MM.1S (cell line): ENCODE data around the gene APH1B.

Source experiments
- DNase-seq: peaks from one replicate; pipeline ENCODE4 v3.0.0-alpha.2; 2015
- H2AFZ ChIP-seq: fragments of 300-600 bp; sonication (generic); 2 replicates; pipeline ENCODE4 v1.6.0; 2016; ENCODE audit warnings: antibody characterized with exemption, low read length
- H3F3A ChIP-seq: fragments of 300-600 bp; sonication (generic); 2 replicates; pipeline ENCODE4 v1.6.1; 2016; ENCODE audit warnings: mild to moderate bottlenecking, antibody characterized with exemption, low read length, moderate library complexity, mixed read lengths; ENCODE audit not compliant: insufficient read depth
- H3K27ac ChIP-seq: fragments of 300-600 bp; sonication (generic); 2 replicates; pipeline ENCODE4 v1.5.1; 2016; ENCODE audit warnings: mild to moderate bottlenecking, low read length
- H3K27me3 ChIP-seq: fragments of 300-600 bp; sonication (generic); replicated peaks from 2 replicates; pipeline ENCODE4 v1.6.0; 2016; ENCODE audit warnings: low read length; ENCODE audit not compliant: insufficient read depth
- H3K36me3 ChIP-seq: fragments of 300-600 bp; sonication (generic); replicated peaks from 2 replicates; pipeline ENCODE4 v1.6.1; 2016; ENCODE audit warnings: mild to moderate bottlenecking, low read length, mixed read lengths; ENCODE audit not compliant: insufficient read depth
- H3K4me1 ChIP-seq: fragments of 300-600 bp; sonication (generic); 2 replicates; pipeline ENCODE4 v1.6.1; 2016; ENCODE audit warnings: low read length, mixed read lengths
- H3K4me2 ChIP-seq: fragments of 300-600 bp; sonication (generic); 2 replicates; pipeline ENCODE4 v1.6.0; 2016; ENCODE audit warnings: low read depth, low read length
- H3K4me3 ChIP-seq: fragments of 300-600 bp; sonication (generic); 2 replicates; pipeline ENCODE4 v1.5.1; 2016; ENCODE audit warnings: low read length, mixed read lengths
- H3K79me2 ChIP-seq: fragments of 300-600 bp; sonication (generic); 2 replicates; pipeline ENCODE4 v1.6.1; 2016; ENCODE audit warnings: mixed run types, low read length, mixed read lengths
- H3K9ac ChIP-seq: fragments of 300-600 bp; sonication (generic); 2 replicates; pipeline ENCODE4 v1.6.1; 2016; ENCODE audit warnings: low read length, mixed read lengths
- H3K9me2 ChIP-seq: fragments of 300-600 bp; sonication (generic); replicated peaks from 2 replicates; pipeline ENCODE4 v1.6.1; 2016; ENCODE audit warnings: mild to moderate bottlenecking, low read length, mixed read lengths; ENCODE audit not compliant: insufficient read depth
- H3K9me3 ChIP-seq: fragments of 300-600 bp; sonication (generic); replicated peaks from 2 replicates; pipeline ENCODE4 v1.6.1; 2016; ENCODE audit warnings: mild to moderate bottlenecking, low read length, mixed read lengths; ENCODE audit not compliant: insufficient read depth
- H4K20me1 ChIP-seq: fragments of 300-600 bp; sonication (generic); 2 replicates; pipeline ENCODE4 v1.6.1; 2016; ENCODE audit warnings: mild to moderate bottlenecking, low read length, moderate library complexity, mixed read lengths; ENCODE audit not compliant: insufficient read depth
- CTCF ChIP-seq: fragments of 300-600 bp; sonication (generic); IDR thresholded peaks from 2 replicates; pipeline ENCODE4 v1.5.1; 2016; ENCODE audit warnings: antibody characterized with exemption, low read length, mixed read lengths
- EZH2 ChIP-seq: fragments of 300-600 bp; sonication (generic); optimal IDR thresholded peaks from 2 replicates; pipeline ENCODE3; 2017; ENCODE audit warnings: low read depth, mild to moderate bottlenecking, antibody characterized with exemption, low read length, mixed read lengths
- EZH2phosphoT487 ChIP-seq: fragments of 300-600 bp; sonication (generic); IDR thresholded peaks from 2 replicates; pipeline ENCODE4 v1.6.1; 2018; ENCODE audit warnings: antibody characterized with exemption, low read length

APH1B gene

GRCh38 chr15:63231706-63232105 is 45.7 kb upstream of the APH1B start:
- Histone ChIP-seq H4K20me1 (no peaks in the 10 kb centered on the region), H2AFZ (no peak overlapping the region), H3K36me3 (no peaks in the 10 kb centered on the region), H3K9me2 (no peaks in the 10 kb centered on the region), H3K79me2 (no peaks in the 10 kb centered on the region), H3K4me3 (no peak overlapping the region), H3K9ac (no peak overlapping the region), H3F3A (no peaks in the 10 kb centered on the region), H3K4me1 (no peaks in the 10 kb centered on the region), H3K27ac (no peak overlapping the region), H3K4me2 (no peak overlapping the region), H3K27me3 (no peaks in the 10 kb centered on the region), H3K9me3 (no peaks in the 10 kb centered on the region)
- no peak for DNase-seq
- TF ChIP-seq CTCF (no peak), EZH2 (no peak), EZH2phosphoT487 (no peak)

- H3K27ac ChIP-seq = no peak overlapping the region
- no peaks in the 10 kb centered on the region for H4K20me1 ChIP-seq
- H3K9ac ChIP-seq = no peak overlapping the region
- no peaks in the 10 kb centered on the region for H3K79me2 ChIP-seq
- H3K9me2 ChIP-seq = no peaks in the 10 kb centered on the region
- H3K4me3 ChIP-seq = no peak overlapping the region
- no peak overlapping the region for H3K4me2 ChIP-seq
- H3K36me3 ChIP-seq = no peaks in the 10 kb centered on the region
- no peak for DNase-seq
- H3K27me3 ChIP-seq = no peaks in the 10 kb centered on the region
- H3F3A ChIP-seq = no peaks in the 10 kb centered on the region
- H2AFZ ChIP-seq = no peak overlapping the region
- H3K9me3 ChIP-seq = no peaks in the 10 kb centered on the region
- TF ChIP-seq EZH2 (no peak), EZH2phosphoT487 (no peak), CTCF (no peak)
- H3K4me1 ChIP-seq = no peaks in the 10 kb centered on the region
Measured at GRCh38 chr15:63232405-63232804, 45.0 kb upstream of the APH1B start.

GRCh38 chr15:63232943-63233342 is 44.5 kb upstream of the APH1B start:
- Histone ChIP-seq H3K9me3 (no peaks in the 10 kb centered on the region), H3K4me1 (no peaks in the 10 kb centered on the region), H3K4me3 (no peak overlapping the region), H4K20me1 (no peaks in the 10 kb centered on the region), H3K27me3 (no peaks in the 10 kb centered on the region), H3F3A (no peaks in the 10 kb centered on the region), H3K36me3 (no peaks in the 10 kb centered on the region), H3K79me2 (0 out of 2 replicates have a peak, but pooled peaks cover under 1% of the 10 kb centered on the region), H3K27ac (no peak overlapping the region), H3K4me2 (no peak overlapping the region), H3K9ac (no peak overlapping the region), H3K9me2 (no peaks in the 10 kb centered on the region), H2AFZ (no peak overlapping the region)
- no peak for TF ChIP-seq CTCF
- no peak for TF ChIP-seq EZH2phosphoT487
- no peak for TF ChIP-seq EZH2
- no peak for DNase-seq
